Stimulated activated CD8-positive, alpha-beta memory T cell treated with anti-CD3 and anti-CD28 coated beads, Interleukin-15, amount 100 ng/mL, for 4 hours (primary cell): ENCODE measurements around the gene CACNB1.

ENCODE experiments used
- DNase-seq, 2 donors: peaks; one replicate each; pipeline ENCODE4 v3.0.0-alpha.2; 2020; ENCODE audit warnings: low read depth in 2 of 2

Gene CACNB1

DNA sequence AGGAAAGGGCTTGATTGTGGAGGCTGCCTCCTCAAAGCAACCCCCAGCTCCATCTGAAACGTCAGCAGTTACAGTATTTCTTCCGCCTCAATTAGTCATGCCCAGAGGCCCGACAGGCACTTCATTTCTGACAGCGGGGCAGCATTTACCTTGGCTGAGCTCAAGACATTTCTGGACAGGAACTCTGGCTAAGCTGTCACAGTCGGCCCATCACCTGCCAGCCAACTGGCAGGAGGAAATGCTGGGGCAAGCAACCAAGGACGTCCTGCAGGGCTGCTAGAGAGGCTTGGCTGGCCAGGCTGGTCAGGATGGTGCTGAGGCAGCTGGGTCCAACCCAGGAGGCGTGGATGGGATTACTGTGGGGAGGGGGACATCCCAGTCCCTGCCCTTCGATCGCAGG is 73.8 kb downstream of the CACNB1 start:
- DNase-seq = no peak
